ENCODE data around the gene RAB3IL1. TPM values are rescaled to one million over a fixed set of nuclear protein-coding genes. Genes with fewer than 3 reads are reported as not detected.

The RAB3IL1 gene
- total and polyA plus RNA-seq, 2 of the 13 experiments (the other 11 are each of a cell fraction or from before 2014, with no cell fraction given): 1.2 to 2.0 TPM

DNA sequence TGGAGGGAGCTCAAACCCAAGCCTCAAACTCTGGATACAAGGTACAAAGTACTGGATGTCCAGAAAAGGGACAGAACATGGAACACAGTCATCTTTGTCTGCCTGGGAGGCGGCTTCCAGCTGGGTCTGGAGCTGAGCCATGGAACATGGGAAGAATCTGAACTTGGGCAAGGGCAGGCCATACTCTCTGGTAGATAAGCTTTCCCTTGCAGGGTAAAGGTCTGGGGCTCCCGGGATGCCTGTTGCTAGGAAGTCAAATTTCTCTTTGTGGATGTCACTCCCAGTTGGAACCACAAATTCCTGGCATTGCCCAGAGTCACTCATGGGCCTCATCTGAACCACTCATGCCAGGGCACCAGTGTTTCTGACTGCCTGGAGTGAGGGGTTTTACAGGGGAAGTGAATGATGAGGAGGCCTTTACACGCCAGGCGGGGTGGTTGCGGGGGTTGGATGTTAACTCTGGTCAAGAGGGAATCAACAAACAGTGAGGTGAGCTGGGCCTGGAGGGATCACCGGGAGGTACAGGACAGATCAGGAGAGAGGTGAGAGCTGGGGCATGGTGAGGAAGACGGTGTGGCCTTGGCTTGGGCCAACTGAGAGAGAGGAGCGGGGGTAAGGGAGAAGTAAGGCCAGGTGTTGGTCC lies 44.3 kb upstream of the RAB3IL1 start (continued):
- TF ChIP-seq, protein P1, sequence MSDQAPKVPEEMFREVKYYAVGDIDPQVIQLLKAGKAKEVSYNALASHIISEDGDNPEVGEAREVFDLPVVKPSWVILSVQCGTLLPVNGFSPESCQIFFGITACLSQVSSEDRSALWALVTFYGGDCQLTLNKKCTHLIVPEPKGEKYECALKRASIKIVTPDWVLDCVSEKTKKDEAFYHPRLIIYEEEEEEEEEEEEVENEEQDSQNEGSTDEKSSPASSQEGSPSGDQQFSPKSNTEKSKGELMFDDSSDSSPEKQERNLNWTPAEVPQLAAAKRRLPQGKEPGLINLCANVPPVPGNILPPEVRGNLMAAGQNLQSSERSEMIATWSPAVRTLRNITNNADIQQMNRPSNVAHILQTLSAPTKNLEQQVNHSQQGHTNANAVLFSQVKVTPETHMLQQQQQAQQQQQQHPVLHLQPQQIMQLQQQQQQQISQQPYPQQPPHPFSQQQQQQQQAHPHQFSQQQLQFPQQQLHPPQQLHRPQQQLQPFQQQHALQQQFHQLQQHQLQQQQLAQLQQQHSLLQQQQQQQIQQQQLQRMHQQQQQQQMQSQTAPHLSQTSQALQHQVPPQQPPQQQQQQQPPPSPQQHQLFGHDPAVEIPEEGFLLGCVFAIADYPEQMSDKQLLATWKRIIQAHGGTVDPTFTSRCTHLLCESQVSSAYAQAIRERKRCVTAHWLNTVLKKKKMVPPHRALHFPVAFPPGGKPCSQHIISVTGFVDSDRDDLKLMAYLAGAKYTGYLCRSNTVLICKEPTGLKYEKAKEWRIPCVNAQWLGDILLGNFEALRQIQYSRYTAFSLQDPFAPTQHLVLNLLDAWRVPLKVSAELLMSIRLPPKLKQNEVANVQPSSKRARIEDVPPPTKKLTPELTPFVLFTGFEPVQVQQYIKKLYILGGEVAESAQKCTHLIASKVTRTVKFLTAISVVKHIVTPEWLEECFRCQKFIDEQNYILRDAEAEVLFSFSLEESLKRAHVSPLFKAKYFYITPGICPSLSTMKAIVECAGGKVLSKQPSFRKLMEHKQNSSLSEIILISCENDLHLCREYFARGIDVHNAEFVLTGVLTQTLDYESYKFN (CRISPR knock-in tag; conservative IDR thresholded peaks at IDR 0.05): peak; percentile 31
- no peak for TF ChIP-seq NONO (IDR thresholded peaks at IDR 0.05)
- TF ChIP-seq NONO (CRISPR knock-in tag; conservative IDR thresholded peaks at IDR 0.05): 0 out of 2 replicates have a peak, but pooled peaks have one; percentile 47
- no peak for TF ChIP-seq ZNF761 (CRISPR knock-in tag; conservative IDR thresholded peaks at IDR 0.05)
- no peak for TF ChIP-seq PITX1 (CRISPR knock-in tag; IDR thresholded peaks at IDR 0.05)
- no peak for TF ChIP-seq SOX6 (IDR thresholded peaks at IDR 0.05)
- TF ChIP-seq SOX6 (CRISPR knock-in tag; IDR thresholded peaks at IDR 0.05): 0 out of 2 replicates have a peak, but pooled peaks have one; percentile 25
- peak; percentile 36; the same call in 1 of the 2 replicates for TF ChIP-seq SALL1 (CRISPR knock-in tag; IDR thresholded peaks at IDR 0.05)
- no peak for TF ChIP-seq THAP7 (CRISPR knock-in tag; IDR thresholded peaks at IDR 0.05)
- 0 out of 2 replicates have a peak, but pooled peaks have one; percentile 42 for TF ChIP-seq SMYD3 (CRISPR knock-in tag; IDR thresholded peaks at IDR 0.05)
- TF ChIP-seq HNRNPL (IDR thresholded peaks at IDR 0.05; ENCODE audit: low read depth, low read length): 0 out of 2 replicates have a peak, but pooled peaks have one; percentile 18
- 0 out of 2 replicates have a peak, but pooled peaks have one; percentile 79 for TF ChIP-seq THYN1 (CRISPR knock-in tag; IDR thresholded peaks at IDR 0.05; ENCODE audit: borderline replicate concordance, low read depth)
- TF ChIP-seq, protein P2, sequence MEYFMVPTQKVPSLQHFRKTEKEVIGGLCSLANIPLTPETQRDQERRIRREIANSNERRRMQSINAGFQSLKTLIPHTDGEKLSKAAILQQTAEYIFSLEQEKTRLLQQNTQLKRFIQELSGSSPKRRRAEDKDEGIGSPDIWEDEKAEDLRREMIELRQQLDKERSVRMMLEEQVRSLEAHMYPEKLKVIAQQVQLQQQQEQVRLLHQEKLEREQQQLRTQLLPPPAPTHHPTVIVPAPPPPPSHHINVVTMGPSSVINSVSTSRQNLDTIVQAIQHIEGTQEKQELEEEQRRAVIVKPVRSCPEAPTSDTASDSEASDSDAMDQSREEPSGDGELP (IDR thresholded peaks at IDR 0.05; ENCODE audit: borderline replicate concordance, low read depth): peak; percentile 83
- TF ChIP-seq, protein P3, sequence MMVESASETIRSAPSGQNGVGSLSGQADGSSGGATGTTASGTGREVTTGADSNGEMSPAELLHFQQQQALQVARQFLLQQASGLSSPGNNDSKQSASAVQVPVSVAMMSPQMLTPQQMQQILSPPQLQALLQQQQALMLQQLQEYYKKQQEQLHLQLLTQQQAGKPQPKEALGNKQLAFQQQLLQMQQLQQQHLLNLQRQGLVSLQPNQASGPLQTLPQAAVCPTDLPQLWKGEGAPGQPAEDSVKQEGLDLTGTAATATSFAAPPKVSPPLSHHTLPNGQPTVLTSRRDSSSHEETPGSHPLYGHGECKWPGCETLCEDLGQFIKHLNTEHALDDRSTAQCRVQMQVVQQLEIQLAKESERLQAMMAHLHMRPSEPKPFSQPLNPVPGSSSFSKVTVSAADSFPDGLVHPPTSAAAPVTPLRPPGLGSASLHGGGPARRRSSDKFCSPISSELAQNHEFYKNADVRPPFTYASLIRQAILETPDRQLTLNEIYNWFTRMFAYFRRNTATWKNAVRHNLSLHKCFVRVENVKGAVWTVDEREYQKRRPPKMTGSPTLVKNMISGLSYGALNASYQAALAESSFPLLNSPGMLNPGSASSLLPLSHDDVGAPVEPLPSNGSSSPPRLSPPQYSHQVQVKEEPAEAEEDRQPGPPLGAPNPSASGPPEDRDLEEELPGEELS (CRISPR knock-in tag; IDR thresholded peaks at IDR 0.05): no peak
- TF ChIP-seq, protein P4, sequence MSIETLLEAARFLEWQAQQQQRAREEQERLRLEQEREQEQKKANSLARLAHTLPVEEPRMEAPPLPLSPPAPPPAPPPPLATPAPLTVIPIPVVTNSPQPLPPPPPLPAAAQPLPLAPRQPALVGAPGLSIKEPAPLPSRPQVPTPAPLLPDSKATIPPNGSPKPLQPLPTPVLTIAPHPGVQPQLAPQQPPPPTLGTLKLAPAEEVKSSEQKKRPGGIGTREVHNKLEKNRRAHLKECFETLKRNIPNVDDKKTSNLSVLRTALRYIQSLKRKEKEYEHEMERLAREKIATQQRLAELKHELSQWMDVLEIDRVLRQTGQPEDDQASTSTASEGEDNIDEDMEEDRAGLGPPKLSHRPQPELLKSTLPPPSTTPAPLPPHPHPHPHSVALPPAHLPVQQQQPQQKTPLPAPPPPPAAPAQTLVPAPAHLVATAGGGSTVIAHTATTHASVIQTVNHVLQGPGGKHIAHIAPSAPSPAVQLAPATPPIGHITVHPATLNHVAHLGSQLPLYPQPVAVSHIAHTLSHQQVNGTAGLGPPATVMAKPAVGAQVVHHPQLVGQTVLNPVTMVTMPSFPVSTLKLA (IDR thresholded peaks at IDR 0.05): no peak
- TF ChIP-seq NFKB2 (CRISPR knock-in tag; IDR thresholded peaks at IDR 0.05; ENCODE audit: borderline replicate concordance): no peak
- 0 out of 2 replicates have a peak, but pooled peaks have one; percentile 16 for TF ChIP-seq REPIN1 (CRISPR knock-in tag; IDR thresholded peaks at IDR 0.05; ENCODE audit: borderline replicate concordance, low read depth)
